A673 (cell line): ENCODE results near the gene DAB2IP.

ENCODE experiments used
- CTCF ChIP-seq: fragments of 300-800, 200-600 bp; sonication (generic); conservative IDR thresholded peaks from 2 replicates; pipeline ENCODE4 v1.5.1; 2017; ENCODE audit warnings: low read depth, mild to moderate bottlenecking, antibody characterized with exemption, low read length, moderate library complexity, mixed read lengths
- EZH2 ChIP-seq: fragments of 200-600 bp; sonication (generic); IDR thresholded peaks from 2 replicates; pipeline ENCODE4 v1.6.1; 2017; ENCODE audit warnings: borderline replicate concordance, low read depth, mild to moderate bottlenecking, mixed read lengths, antibody characterized with exemption, low read length; ENCODE audit not compliant: poor library complexity, severe bottlenecking

- TF ChIP-seq CTCF (no peak), EZH2 (no peak)
Observed at GRCh38 chr9:121790841-121791240, 139.4 kb downstream of the DAB2IP start.
